ENCODE data around the gene CLCN7. TPM values are rescaled to one million over a fixed set of nuclear protein-coding genes. Genes with fewer than 3 reads are reported as not detected.

Gene CLCN7
- total RNA-seq, 1 donor from 2014 or later, result 98.1 TPM

GRCh38 chr16:1459967-1460366 lies 14.9 kb downstream of the CLCN7 start:
- Mint-ChIP-seq H3K36me3 (no peaks in the 10 kb centered on the region), H3K4me1 (ENCODE audit: unreplicated experiment) (no peaks in the 10 kb centered on the region), H3K4me3 (no peak overlapping the region), H3K9me3 (no peaks in the 10 kb centered on the region), H3K27ac (no peak overlapping the region), H3K27me3 (no peaks in the 10 kb centered on the region)
- no peak for DNase-seq (ENCODE audit: extremely low spot score, unreplicated experiment)
- no peak for TF ChIP-seq CTCF (conservative IDR thresholded peaks at IDR 0.05)

GRCh38 chr16:1458977-1459341 lies 15.9 kb downstream of the CLCN7 start:
- DNase-seq (ENCODE audit: extremely low spot score, unreplicated experiment), result peak; percentile 69
- Mint-ChIP-seq H3K4me1 (ENCODE audit: unreplicated experiment) (no peaks in the 10 kb centered on the region), H3K27me3 (no peaks in the 10 kb centered on the region), H3K9me3 (no peaks in the 10 kb centered on the region), H3K4me3 (no peak overlapping the region), H3K36me3 (no peaks in the 10 kb centered on the region), H3K27ac (no peak overlapping the region)
- no peak for TF ChIP-seq CTCF (conservative IDR thresholded peaks at IDR 0.05)

- Mint-ChIP-seq H3K9me3 (no peaks in the 10 kb centered on the region), H3K4me1 (ENCODE audit: unreplicated experiment) (no peaks in the 10 kb centered on the region), H3K36me3 (no peaks in the 10 kb centered on the region), H3K27me3 (no peaks in the 10 kb centered on the region), H3K27ac (no peak overlapping the region), H3K4me3 (no peak overlapping the region)
- no peak for TF ChIP-seq CTCF (conservative IDR thresholded peaks at IDR 0.05)
- DNase-seq (ENCODE audit: extremely low spot score, unreplicated experiment), result peak; percentile 66
These were observed 16.4 kb downstream of the CLCN7 start for GRCh38 chr16:1458336-1458976.

- Mint-ChIP-seq H3K4me3 (no peak overlapping the region), H3K27me3 (no peaks in the 10 kb centered on the region), H3K4me1 (ENCODE audit: unreplicated experiment) (no peaks in the 10 kb centered on the region), H3K27ac (no peak overlapping the region), H3K9me3 (no peaks in the 10 kb centered on the region), H3K36me3 (no peaks in the 10 kb centered on the region)
- no peak for TF ChIP-seq CTCF (conservative IDR thresholded peaks at IDR 0.05)
- no peak for DNase-seq (ENCODE audit: extremely low spot score, unreplicated experiment)
These were observed 17.2 kb downstream of the CLCN7 start for GRCh38 chr16:1457489-1458245.

GRCh38 chr16:1456951-1457350 lies 17.9 kb downstream of the CLCN7 start:
- no peak for DNase-seq (ENCODE audit: extremely low spot score, unreplicated experiment)
- no peak overlapping the region for H3K4me3 Mint-ChIP-seq
- no peaks in the 10 kb centered on the region for H3K9me3 Mint-ChIP-seq
- H3K4me1 Mint-ChIP-seq (ENCODE audit: unreplicated experiment), result no peaks in the 10 kb centered on the region
- H3K27me3 Mint-ChIP-seq, result no peaks in the 10 kb centered on the region
- TF ChIP-seq CTCF (conservative IDR thresholded peaks at IDR 0.05), result no peak
- no peak overlapping the region for H3K27ac Mint-ChIP-seq
- no peaks in the 10 kb centered on the region for H3K36me3 Mint-ChIP-seq
